Fibroblast of pulmonary artery (primary cell): ENCODE data around the gene MTHFD1L.
"Not testable (repeated sequence)": the region's sequence is repeated elsewhere in the genome, so short reads cannot be mapped to it uniquely, and the experiment has no call there.

Experiments
- DNase-seq: peaks from one replicate; pipeline ENCODE4 v3.0.0-alpha.2; 2010; ENCODE audit warnings: low read depth
- H3K4me3 ChIP-seq: replicated peaks from 2 replicates; pipeline ENCODE4 v1.5.1; 2011; ENCODE audit warnings: low read depth, mild to moderate bottlenecking, control low read depth, low read length, moderate library complexity
- TF ChIP-seq, protein P1 (sequence below): IDR thresholded peaks from 2 replicates; pipeline ENCODE4 v1.5.1; 2011; ENCODE audit warnings: mild to moderate bottlenecking, control low read depth, low read length, inconsistent platforms; ENCODE audit errors: missing control alignments

Gene MTHFD1L

DNA sequence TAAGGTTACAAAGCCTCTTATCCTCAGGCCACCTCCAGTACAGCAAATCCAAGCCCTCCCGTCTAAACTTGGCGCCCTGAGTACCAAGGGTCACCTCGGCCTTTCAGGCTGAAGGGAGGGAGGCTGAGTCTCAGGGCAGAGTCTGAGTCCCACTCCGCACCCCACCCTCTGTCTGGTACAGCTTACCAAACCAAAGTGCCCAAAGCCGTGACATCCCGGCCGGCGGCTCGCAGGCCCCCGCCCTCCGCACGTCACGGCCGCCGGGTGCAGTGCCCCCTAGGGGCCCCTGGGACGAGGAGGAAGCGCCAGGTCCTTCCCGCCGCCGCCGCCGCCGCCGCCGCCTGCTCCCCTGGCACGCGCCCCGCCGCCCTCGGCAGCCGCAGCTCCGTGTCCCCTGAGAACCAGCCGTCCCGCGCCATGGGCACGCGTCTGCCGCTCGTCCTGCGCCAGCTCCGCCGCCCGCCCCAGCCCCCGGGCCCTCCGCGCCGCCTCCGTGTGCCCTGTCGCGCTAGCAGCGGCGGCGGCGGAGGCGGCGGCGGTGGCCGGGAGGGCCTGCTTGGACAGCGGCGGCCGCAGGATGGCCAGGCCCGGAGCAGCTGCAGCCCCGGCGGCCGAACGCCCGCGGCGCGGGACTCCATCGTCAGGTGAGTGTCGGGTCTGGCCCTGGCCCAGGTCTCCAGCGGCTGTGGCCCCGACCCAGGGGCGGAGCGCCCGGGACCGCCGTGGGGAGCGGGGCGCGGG lies at the start of gene MTHFD1L:
Gene MTHFD1L (plus strand): TSS at position 297 of the 741 bp plus-strand sequence. CDS start 121 bp downstream, at position 418.
- peak; percentile 96 for DNase-seq
- peak within 1 kb of the TSS; percentile 90 for H3K4me3 ChIP-seq

DNA sequence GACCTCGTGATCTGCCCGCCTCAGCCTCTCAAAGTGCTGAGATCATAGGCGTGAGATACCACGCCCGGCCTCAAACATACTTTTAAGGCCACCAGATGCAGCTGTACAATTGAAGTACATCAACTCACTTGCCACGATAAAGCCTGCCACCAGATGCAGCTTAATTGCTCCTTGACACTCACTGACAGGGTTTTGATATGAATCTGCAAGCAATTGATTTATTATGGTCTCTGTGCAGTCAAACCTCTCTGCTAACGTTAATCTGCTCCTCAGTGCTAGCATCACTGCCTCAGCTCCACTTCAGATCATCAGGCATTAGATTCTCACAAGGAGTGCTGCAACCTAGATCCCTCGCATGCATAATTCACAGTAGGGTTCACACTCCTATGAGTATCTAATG lies 48.9 kb upstream of the MTHFD1L start:
- DNase-seq, H3K4me3 ChIP-seq: not testable (repeated sequence)

More for the DNA sequence above, at the start of gene MTHFD1L:
- TF ChIP-seq, protein P1, sequence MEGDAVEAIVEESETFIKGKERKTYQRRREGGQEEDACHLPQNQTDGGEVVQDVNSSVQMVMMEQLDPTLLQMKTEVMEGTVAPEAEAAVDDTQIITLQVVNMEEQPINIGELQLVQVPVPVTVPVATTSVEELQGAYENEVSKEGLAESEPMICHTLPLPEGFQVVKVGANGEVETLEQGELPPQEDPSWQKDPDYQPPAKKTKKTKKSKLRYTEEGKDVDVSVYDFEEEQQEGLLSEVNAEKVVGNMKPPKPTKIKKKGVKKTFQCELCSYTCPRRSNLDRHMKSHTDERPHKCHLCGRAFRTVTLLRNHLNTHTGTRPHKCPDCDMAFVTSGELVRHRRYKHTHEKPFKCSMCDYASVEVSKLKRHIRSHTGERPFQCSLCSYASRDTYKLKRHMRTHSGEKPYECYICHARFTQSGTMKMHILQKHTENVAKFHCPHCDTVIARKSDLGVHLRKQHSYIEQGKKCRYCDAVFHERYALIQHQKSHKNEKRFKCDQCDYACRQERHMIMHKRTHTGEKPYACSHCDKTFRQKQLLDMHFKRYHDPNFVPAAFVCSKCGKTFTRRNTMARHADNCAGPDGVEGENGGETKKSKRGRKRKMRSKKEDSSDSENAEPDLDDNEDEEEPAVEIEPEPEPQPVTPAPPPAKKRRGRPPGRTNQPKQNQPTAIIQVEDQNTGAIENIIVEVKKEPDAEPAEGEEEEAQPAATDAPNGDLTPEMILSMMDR, result peak; percentile 11

DNA sequence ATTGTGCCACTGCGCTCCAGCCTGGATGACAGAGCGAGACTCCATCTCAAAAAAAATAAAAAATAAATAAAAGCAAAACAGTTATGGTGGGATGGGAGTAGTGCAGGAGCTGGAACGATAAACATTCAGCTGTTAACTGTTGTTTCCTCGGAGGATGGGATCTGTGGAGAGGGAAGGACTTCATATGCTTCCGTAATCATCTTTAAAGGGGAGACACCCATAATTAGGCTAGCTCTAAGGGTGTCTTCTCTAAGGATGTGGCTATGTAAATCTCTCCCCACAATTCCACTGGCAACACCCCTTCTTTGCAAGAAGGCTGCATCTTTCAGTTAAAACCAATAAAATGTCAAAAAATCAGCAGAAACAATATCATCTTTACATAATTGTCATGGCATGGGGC lies 42.6 kb upstream of the MTHFD1L start:
- no peak overlapping the region for H3K4me3 ChIP-seq
- TF ChIP-seq, protein P1, result no peak
- DNase-seq, result no peak

DNA sequence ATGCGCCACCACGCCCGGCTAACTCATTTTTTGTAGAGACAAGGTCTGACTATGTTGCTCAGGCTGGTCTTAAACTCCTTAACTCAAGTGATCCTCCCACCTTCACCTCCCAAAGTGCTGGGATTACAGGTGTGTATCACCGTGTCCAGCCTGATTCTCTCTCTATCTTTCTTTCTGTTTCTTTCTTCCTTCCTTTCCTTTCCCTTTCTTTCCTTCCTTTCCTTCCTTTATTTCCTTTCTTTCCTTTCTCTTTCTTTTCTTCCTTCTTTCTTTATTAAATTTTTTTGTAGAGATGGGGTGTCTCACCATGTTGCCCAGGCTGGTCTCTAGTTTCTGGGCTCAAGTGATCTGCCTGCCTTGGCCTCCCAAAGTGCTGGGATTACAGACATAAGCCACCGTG lies 38.7 kb upstream of the MTHFD1L start:
- no peak for DNase-seq
- no peak overlapping the region for H3K4me3 ChIP-seq
- TF ChIP-seq, protein P1, result no peak

DNA sequence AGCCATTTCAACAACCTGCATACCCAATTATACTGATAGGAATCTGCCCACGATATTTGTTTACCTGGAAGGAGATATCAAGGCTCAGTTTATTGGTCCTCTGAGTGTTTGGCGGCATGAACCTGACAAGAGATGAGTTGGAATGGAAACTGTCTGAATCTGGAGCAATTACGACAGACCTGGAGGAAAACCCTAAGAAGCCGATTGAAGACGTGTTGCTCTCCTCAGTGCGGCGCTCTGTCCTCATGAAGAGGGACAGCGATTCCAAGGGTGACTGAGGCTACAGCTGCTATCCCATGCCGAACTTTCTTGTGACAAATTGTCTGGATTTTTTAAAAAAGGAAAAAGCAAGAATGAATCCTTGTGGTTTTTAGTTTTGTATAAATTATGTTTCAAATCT lies 37.4 kb upstream of the MTHFD1L start:
- not testable (repeated sequence) for DNase-seq, H3K4me3 ChIP-seq

DNA sequence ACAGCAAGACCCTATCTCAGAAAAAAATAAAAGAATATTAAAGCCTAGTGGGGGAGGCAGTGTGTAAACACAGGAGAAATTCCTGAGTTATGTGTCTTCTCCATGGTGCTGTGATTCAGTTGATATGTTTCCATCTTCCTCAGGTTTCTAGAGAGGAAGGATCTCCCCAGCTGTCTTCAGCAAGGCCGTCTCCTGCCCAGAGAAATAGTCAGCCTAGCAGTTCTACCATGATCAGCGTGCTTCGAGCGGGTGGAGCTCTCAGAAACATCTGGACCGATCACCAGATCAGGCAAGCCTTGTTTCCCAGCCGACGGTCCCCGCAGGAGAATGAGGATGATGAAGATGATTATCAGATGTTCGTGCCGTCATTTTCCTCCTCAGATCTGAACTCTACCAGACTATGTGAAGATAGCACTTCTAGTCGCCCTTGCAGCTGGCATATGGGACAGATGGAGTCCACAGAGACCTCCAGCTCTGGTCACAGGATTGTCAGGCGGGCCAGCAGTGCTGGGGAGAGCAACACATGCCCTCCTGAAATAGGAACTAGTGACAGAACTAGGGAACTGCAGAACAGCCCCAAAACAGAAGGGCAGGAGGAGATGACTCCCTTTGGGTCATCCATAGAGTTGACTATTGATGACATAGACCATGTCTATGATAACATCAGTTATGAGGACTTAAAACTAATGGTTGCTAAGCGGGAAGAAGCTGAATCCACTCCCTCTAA lies 34.9 kb upstream of the MTHFD1L start:
- peak; percentile 10 for DNase-seq
- TF ChIP-seq, protein P1, result no peak
- H3K4me3 ChIP-seq, result no peak overlapping the region

DNA sequence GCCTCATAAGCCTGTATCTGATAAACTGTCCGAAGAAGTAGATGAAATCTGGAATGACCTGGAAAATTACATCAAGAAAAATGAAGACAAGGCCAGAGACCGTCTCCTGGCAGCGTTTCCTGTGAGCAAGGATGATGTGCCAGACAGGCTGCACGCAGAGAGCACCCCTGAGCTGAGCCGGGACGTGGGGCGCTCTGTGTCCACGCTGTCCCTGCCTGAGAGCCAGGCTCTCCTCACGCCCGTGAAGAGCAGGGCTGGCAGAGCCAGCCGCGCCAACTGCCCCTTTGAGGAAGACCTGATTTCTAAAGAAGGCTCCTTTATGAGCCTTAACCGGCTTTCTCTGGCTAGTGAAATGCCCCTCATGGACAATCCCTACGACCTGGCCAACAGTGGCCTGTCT lies 33.9 kb upstream of the MTHFD1L start:
- no peak overlapping the region for H3K4me3 ChIP-seq
- TF ChIP-seq, protein P1, result no peak
- no peak for DNase-seq

DNA sequence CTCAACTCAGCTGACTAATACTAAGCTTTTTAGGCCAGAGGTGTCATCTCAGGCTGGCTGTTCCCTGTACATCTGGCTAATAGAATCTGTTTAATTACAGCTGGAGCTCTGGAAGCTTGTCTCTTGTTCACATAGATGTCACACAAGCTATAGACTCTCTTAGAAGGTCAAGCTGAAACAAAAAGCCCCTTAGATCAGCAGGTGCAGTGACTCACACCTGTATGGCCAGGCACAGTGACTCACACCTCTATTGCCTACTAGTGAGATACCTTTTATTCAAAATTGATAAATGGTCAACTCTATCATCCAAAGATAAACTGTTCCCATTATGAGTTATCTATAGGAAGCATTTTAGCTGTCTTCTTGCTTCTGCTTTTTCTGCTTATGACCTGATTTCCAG lies 29.9 kb upstream of the MTHFD1L start:
- DNase-seq, result no peak
- TF ChIP-seq, protein P1, result no peak
- H3K4me3 ChIP-seq, result no peak overlapping the region
